ENCODE data around the gene MAGEA9B.
"Not testable (repeated sequence)": the region's sequence is repeated elsewhere in the genome, so short reads cannot be mapped to it uniquely, and the experiment has no call there.

The MAGEA9B gene

GRCh38 chrX:149571770-149572169 lies 15.5 kb downstream of the MAGEA9B start:
- no peak for DNase-seq (ENCODE audit: low spot score)

GRCh38 chrX:149570668-149571067 lies 16.6 kb downstream of the MAGEA9B start:
- DNase-seq (ENCODE audit: low spot score) = no peak

- no peak for DNase-seq (ENCODE audit: low spot score)
These were observed 17.5 kb downstream of the MAGEA9B start for GRCh38 chrX:149569770-149570169.

GRCh38 chrX:149568701-149569296 lies 18.5 kb downstream of the MAGEA9B start:
- no peak for DNase-seq (ENCODE audit: low spot score)

GRCh38 chrX:149567621-149568417 lies 19.4 kb downstream of the MAGEA9B start:
- no peak for DNase-seq (ENCODE audit: low spot score)

- DNase-seq (ENCODE audit: low spot score) = no peak
These were observed 23.9 kb downstream of the MAGEA9B start for GRCh38 chrX:149563359-149563758.

GRCh38 chrX:149555251-149555650 lies 32.0 kb downstream of the MAGEA9B start:
- DNase-seq (ENCODE audit: low spot score) = not testable (repeated sequence)

- not testable (repeated sequence) for DNase-seq (ENCODE audit: low spot score)
These were observed 35.4 kb downstream of the MAGEA9B start for GRCh38 chrX:149551939-149552248.

- DNase-seq (ENCODE audit: low spot score) = not testable (repeated sequence)
These were observed 35.9 kb downstream of the MAGEA9B start for GRCh38 chrX:149551245-149551938.

GRCh38 chrX:149550454-149550853 lies 36.8 kb downstream of the MAGEA9B start:
- not testable (repeated sequence) for DNase-seq (ENCODE audit: low spot score)

- DNase-seq (ENCODE audit: low spot score) = not testable (repeated sequence)
These were observed 37.6 kb downstream of the MAGEA9B start, which contains the start of gene HSFX3 for GRCh38 chrX:149549701-149550100. TSS of gene HSFX3 (minus strand) at chrX:149549924. CDS start at chrX:149549852, 72 bp downstream.

- not testable (repeated sequence) for DNase-seq (ENCODE audit: low spot score)
These were observed 39.5 kb downstream of the MAGEA9B start for GRCh38 chrX:149547782-149548181.

GRCh38 chrX:149546962-149547361 lies 40.3 kb downstream of the MAGEA9B start:
- not testable (repeated sequence) for DNase-seq (ENCODE audit: low spot score)

- DNase-seq (ENCODE audit: low spot score) = peak; percentile 8
These were observed 41.4 kb downstream of the MAGEA9B start for GRCh38 chrX:149545545-149546543.

- no peak for DNase-seq (ENCODE audit: low spot score)
These were observed 45.7 kb downstream of the MAGEA9B start for GRCh38 chrX:149541521-149542047.

- peak; percentile 95 for DNase-seq (ENCODE audit: low spot score)
These were observed 46.4 kb downstream of the MAGEA9B start, which contains the start of gene EOLA1 for GRCh38 chrX:149540621-149541520. TSS of gene EOLA1 (plus strand) at chrX:149541012. CDS start at chrX:149545631, 4,619 bp downstream.

GRCh38 chrX:149540131-149540620 lies 47.1 kb downstream of the MAGEA9B start:
- DNase-seq (ENCODE audit: low spot score) = peak; percentile 78

GRCh38 chrX:149539283-149540130 lies 47.8 kb downstream of the MAGEA9B start:
- DNase-seq (ENCODE audit: low spot score) = peak; percentile 85

GRCh38 chrX:149537474-149537873 lies 49.8 kb downstream of the MAGEA9B start:
- not testable (repeated sequence) for DNase-seq (ENCODE audit: low spot score)
